ENCODE data around the gene ZNF367. TPM values are rescaled to one million over a fixed set of nuclear protein-coding genes. Genes with fewer than 3 reads are reported as not detected.

The ZNF367 gene
- total RNA-seq, 1 donor from 2014 or later = 4.3 TPM

DNA sequence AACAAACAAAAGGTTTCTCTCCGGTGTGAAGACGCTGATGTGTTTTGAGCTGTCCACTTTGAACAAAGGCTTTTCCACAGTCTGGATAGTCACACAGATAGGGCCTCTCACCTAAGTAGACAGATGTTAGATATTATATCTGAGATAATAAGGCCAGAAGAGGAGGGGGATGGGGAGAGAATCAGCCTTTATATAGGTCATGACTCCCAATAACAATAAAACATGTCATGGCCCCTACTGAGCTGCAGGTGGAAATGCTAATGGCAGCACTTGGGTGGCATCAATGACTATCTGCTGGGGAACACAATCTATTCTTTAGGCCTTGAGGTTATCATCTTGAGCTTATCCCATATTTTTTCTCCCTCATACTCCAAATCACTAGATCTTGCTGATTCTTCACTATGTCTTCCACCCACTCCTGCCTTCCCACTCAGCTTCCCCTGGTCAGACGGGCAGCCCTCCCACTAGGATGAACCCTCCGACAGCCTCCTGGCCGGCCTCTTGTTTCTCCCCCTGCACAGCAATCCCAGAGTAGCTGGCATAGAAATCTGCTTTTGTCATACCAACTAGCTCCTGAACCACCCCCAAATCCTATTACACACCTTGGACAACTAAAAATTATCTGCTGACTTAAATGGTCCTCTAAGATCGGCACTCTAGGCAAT lies 23.2 kb downstream of the ZNF367 start:
- intact Hi-C loops (cut with micrococcal nuclease) = no loop called here
- no peak for ATAC-seq (ENCODE audit: low read depth)
- DNase-seq = no peak
- Mint-ChIP-seq H3K36me3 (ENCODE audit: low read depth) (peaks cover 10% of the 10 kb centered on the region), H3K9me3 (no peaks in the 10 kb centered on the region), H3K27ac (no peak overlapping the region), H3K27me3 (no peaks in the 10 kb centered on the region), H3K4me3 (no peak overlapping the region), H3K4me1 (peaks cover 16% of the 10 kb centered on the region)
- CTCF ChIA-PET = no interaction called here
- TF ChIP-seq, protein P1, sequence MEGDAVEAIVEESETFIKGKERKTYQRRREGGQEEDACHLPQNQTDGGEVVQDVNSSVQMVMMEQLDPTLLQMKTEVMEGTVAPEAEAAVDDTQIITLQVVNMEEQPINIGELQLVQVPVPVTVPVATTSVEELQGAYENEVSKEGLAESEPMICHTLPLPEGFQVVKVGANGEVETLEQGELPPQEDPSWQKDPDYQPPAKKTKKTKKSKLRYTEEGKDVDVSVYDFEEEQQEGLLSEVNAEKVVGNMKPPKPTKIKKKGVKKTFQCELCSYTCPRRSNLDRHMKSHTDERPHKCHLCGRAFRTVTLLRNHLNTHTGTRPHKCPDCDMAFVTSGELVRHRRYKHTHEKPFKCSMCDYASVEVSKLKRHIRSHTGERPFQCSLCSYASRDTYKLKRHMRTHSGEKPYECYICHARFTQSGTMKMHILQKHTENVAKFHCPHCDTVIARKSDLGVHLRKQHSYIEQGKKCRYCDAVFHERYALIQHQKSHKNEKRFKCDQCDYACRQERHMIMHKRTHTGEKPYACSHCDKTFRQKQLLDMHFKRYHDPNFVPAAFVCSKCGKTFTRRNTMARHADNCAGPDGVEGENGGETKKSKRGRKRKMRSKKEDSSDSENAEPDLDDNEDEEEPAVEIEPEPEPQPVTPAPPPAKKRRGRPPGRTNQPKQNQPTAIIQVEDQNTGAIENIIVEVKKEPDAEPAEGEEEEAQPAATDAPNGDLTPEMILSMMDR (IDR thresholded peaks at IDR 0.05) = no peak
- POLR2A ChIA-PET = no interaction called here

- Mint-ChIP-seq H3K36me3 (ENCODE audit: low read depth) (peaks cover 12% of the 10 kb centered on the region), H3K9me3 (no peaks in the 10 kb centered on the region), H3K4me1 (no peaks in the 10 kb centered on the region), H3K4me3 (no peak overlapping the region), H3K27me3 (no peaks in the 10 kb centered on the region), H3K27ac (no peak overlapping the region)
- ATAC-seq (ENCODE audit: low read depth) (no peak), DNase-seq (no peak)
- intact Hi-C loops (cut with micrococcal nuclease) = no loop called here
- ChIA-PET POLR2A (no interaction called here), CTCF (no interaction called here)
- TF ChIP-seq, protein P1 (IDR thresholded peaks at IDR 0.05) = no peak
Observed at GRCh38 chr9:96392263-96392662, 25.9 kb downstream of the ZNF367 start.

- Mint-ChIP-seq H3K36me3 (ENCODE audit: low read depth) (peaks cover 12% of the 10 kb centered on the region), H3K27me3 (no peaks in the 10 kb centered on the region), H3K4me1 (no peaks in the 10 kb centered on the region), H3K27ac (no peak overlapping the region), H3K9me3 (no peaks in the 10 kb centered on the region), H3K4me3 (no peak overlapping the region)
- CTCF ChIA-PET = no interaction called here
- POLR2A ChIA-PET = no interaction called here
- no peak for ATAC-seq (ENCODE audit: low read depth)
- intact Hi-C loops (cut with micrococcal nuclease) = no loop called here
- no peak for DNase-seq
- TF ChIP-seq, protein P1 (IDR thresholded peaks at IDR 0.05) = no peak
Observed at GRCh38 chr9:96391021-96391765, 27.0 kb downstream of the ZNF367 start.

DNA sequence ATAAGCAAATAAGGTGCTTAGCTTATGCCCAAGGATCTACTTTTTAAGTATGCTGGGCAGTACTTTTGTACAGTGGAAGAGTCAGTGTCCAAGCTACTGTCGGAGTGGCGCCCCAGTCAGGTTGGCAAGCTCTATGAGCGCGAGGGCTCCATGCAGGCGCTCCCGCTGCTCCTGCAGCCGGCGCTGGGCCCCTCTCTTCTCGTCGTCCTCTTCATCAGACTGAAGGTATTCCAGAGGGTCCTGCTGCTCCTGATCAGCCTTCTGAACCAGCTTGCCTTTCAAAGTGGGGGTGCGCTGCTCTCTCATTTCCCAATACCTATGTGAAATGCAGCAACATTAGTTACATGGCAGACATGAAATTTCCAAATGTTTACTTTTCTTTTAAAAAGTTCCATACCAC lies 30.0 kb downstream of the ZNF367 start:
- CTCF ChIA-PET = no interaction called here
- POLR2A ChIA-PET = interaction anchor here (0.7 kb wide), 1 partner anchor 11 kb away, joined by 3 read pairs; no protein-coding TSS in a partner anchor

GRCh38 chr9:96386157-96386556 lies 32.0 kb downstream of the ZNF367 start:
- Mint-ChIP-seq H3K36me3 (ENCODE audit: low read depth) (peaks cover 7% of the 10 kb centered on the region), H3K4me3 (no peak overlapping the region), H3K4me1 (peaks cover 10% of the 10 kb centered on the region), H3K27me3 (no peaks in the 10 kb centered on the region), H3K9me3 (no peaks in the 10 kb centered on the region), H3K27ac (no peak overlapping the region)
- TF ChIP-seq, protein P1 (IDR thresholded peaks at IDR 0.05) = no peak
- intact Hi-C loops (cut with micrococcal nuclease) = no loop called here
- ATAC-seq (ENCODE audit: low read depth) = no peak
- ChIA-PET POLR2A (no interaction called here), CTCF (no interaction called here)
- DNase-seq = no peak

More for the DNA sequence above, 30.0 kb downstream of the ZNF367 start:
- ATAC-seq (ENCODE audit: low read depth) (no peak), DNase-seq (no peak)
- no peak overlapping the region for H3K27ac Mint-ChIP-seq
- intact Hi-C loops (cut with micrococcal nuclease) = no loop called here
- peaks cover 5% of the 10 kb centered on the region for H3K4me1 Mint-ChIP-seq
- no peaks in the 10 kb centered on the region for H3K27me3 Mint-ChIP-seq
- H3K4me3 Mint-ChIP-seq = no peak overlapping the region
- no peaks in the 10 kb centered on the region for H3K9me3 Mint-ChIP-seq
- TF ChIP-seq, protein P1 (IDR thresholded peaks at IDR 0.05) = no peak
- peaks cover 10% of the 10 kb centered on the region for H3K36me3 Mint-ChIP-seq (ENCODE audit: low read depth)

Measured in activated B cell treated with CpG ODN at 0.5 μM for 24 hours (primary cell).